CD4-positive, alpha-beta T cell treated with Interleukin-17A for 4 hours (primary cell): ENCODE results near the gene HEPACAM2.
A peak's percentile ranks its signal among the peaks of the same experiment; 100 is the strongest.

Source experiments
- DNase-seq: peaks from one replicate; pipeline ENCODE4 v3.0.0-alpha.2; 2020; ENCODE audit warnings: mixed read lengths

Gene HEPACAM2

GRCh38 chr7:93202594-93203250 lies 23.5 kb downstream of the HEPACAM2 start:
- DNase-seq, result no peak

GRCh38 chr7:93198472-93198871 lies 27.8 kb downstream of the HEPACAM2 start:
- no peak for DNase-seq

GRCh38 chr7:93196336-93196735 lies 29.9 kb downstream of the HEPACAM2 start:
- no peak for DNase-seq

DNA sequence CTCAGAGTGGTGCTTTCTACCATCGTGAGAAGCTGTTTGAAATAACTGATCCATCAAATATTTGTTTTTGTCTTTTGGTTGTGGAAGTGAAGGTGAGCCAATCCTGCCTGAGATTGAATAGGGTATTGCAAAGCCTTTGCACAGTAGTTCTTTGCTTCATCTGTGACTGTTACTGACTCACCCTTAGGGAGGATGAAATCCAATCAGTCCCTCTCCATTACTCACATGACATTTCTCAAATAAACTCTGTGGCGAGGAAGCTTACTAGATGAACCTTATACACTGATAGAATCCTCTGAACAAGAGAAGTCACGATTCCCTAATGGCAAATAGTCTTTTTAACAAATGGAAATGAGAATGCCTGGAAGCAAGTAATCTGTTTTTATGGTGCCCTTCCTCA lies 31.9 kb downstream of the HEPACAM2 start:
- DNase-seq, result no peak

DNA sequence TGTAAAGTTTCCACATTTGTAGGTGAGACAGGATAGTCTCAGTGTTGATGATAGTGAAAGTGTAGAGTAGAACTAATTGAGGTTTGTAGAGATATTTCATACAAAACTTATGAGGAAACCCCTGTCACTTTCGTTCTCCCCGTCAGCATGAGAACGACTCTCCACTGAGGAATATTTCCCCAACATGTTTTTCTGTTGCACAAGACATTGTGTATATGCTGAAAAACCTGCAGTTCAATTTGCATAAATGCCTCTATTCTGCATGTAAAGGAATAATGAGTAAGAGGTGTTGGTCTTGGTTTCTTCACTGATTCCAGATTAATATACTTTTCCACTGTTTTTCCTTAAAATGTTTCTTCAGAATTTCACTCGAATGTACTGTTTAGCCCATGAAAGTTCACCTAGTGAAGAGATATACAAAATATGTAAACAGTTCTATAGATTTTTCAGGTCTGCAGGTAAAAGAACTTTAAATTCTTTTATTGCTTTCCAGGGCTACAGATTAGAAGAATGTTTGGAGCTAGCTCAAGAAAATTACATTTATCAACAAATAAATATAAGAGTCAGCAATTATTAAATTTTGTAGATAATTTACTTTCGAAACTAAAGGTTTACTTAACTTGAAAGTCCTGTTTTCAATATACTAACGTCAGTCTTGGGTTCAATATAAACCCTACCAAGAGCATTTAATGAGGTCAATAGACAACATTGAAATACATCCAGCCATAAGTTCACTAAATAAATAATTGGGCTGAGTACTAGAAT lies 37.2 kb downstream of the HEPACAM2 start:
- no peak for DNase-seq

- DNase-seq, result no peak
Measured at GRCh38 chr7:93185303-93186027, 40.8 kb downstream of the HEPACAM2 start.

DNA sequence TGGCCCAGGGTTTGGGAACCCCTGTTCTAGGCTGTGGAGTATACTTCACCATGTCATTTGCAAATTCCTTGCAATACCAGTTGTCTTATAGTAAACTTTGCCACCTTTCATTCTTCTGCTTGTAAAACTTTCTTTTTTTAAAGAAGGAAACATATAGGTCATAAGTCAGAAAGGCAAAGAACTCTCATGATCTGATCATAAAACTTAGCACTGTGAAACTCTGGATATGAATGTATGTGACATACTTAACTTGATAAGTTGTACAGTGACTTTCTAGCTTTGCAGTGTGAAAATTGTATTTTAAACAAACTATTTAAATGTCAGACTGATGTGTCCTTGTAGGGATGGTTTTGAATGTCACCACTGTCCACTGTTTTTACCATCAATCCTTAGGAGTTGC lies 47.1 kb downstream of the HEPACAM2 start:
- no peak for DNase-seq

GRCh38 chr7:93178213-93178612 lies 48.1 kb downstream of the HEPACAM2 start:
- no peak for DNase-seq

- no peak for DNase-seq
Measured at GRCh38 chr7:93176992-93177580, 49.2 kb downstream of the HEPACAM2 start.

DNA sequence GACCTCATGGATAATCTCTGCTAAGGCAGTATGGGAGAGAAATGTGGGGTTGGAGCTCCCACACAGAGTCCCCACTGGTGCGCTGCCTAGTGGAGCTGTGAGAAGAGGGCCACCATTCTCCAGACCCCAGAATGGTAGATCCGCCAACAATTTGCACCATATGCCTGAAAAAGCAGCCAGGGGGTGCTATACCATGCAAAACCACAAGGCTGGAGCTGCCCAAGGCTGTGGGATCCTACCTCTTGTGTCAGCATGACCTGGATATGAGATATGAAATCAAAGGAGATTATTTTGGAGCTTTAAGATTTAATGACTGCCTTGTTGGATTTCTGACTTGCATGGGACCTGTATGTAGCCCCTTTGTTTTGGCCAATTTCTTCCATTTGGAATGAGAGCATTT lies 51.0 kb downstream of the HEPACAM2 start:
- no peak for DNase-seq

DNA sequence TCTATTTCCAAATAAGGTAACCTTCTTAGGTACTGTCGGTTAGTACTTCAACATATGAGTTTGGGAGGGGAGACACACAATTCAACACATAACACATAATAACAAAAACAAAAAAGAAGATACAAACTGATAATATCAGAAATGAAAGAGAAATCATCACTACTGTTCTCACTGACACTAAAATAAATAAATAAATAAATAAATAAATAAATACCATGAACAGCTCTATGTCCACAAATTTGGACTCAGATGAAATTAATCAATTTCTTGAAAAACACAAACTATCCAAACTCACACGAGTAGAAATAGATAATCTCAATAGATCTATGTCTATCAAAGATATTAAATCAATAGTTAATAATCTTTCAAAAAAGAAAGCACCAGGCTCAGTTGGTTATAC lies 53.6 kb downstream of the HEPACAM2 start:
- DNase-seq, result no peak

DNA sequence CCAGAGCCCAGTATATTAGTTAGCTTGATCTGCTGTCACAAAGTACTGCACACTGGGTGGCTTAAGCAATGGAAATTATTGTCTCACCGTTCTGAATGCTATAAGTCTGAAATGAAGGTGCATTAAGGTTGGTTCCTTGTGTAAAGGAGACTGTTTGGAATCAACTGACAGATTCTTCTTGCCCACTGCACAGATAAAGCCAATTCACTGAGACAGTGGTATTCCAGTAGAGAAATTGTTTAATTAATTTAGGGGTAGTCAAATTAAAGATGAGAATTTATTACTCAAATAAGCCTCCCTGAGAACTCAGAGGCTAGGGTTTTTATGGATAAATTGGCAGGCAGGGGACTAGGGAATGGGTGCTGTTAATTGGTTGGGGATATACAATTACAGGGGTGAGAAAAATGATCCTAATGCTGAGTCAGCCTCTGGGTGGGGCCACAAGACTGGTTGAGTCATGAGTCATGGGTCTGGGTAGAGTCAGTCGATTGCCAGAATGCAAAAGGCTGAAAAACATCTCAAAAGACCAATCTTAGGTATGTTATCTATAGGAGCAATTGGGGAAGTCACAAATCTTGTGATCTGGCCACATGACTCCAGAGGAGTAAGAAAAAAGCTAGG lies 54.6 kb downstream of the HEPACAM2 start:
- no peak for DNase-seq

GRCh38 chr7:93165447-93165846 lies 60.8 kb downstream of the HEPACAM2 start:
- no peak for DNase-seq

DNA sequence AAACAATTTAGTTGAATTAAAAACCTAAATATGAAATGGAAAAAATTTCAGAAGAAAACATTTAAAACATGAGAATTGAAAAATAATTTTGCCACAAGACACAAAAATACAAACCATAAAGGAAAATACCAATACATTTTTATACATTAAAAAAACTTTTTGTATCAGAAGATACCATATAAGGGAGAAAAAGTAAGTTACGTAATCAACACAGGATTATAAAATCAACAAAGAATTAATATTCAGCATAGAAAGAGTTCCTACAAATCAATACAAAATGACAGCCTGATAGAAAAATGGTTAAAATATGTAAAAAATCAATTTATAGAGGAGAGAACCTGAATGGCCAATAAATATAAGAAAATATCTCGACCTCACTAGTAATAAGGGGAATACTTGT lies 61.5 kb downstream of the HEPACAM2 start:
- no peak for DNase-seq

DNA sequence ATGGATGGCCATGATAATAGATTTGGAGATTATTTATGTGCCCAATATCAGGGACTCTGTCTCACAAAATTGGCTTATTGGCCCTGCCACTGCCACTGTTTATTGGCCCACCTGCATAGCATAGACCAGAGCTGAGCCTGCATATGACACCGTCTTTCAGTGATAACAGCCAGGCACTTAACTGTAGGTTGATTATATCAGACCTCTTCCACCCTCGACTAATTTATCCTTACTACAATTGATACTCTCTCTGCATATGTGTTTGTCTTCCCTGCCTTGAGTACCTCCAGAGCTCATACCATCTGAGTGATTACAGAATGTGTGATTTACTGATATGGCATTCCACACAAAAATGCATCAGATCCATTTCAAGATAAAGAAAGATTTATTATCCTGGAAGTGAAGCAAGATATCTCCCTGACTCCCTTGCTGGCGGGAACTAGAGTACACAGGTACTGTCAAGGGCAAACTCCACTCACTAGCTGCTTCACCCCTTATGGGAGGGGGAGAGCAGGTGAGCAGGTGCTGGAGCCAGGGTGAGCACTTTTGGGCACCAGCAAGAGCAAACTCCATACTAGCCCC lies 65.0 kb downstream of the HEPACAM2 start:
- no peak for DNase-seq

GRCh38 chr7:93160410-93160809 lies 65.9 kb downstream of the HEPACAM2 start:
- no peak for DNase-seq

GRCh38 chr7:93159490-93159889 lies 66.8 kb downstream of the HEPACAM2 start:
- no peak for DNase-seq

- no peak for DNase-seq
Measured at GRCh38 chr7:93156884-93157283, 69.4 kb downstream of the HEPACAM2 start.

DNA sequence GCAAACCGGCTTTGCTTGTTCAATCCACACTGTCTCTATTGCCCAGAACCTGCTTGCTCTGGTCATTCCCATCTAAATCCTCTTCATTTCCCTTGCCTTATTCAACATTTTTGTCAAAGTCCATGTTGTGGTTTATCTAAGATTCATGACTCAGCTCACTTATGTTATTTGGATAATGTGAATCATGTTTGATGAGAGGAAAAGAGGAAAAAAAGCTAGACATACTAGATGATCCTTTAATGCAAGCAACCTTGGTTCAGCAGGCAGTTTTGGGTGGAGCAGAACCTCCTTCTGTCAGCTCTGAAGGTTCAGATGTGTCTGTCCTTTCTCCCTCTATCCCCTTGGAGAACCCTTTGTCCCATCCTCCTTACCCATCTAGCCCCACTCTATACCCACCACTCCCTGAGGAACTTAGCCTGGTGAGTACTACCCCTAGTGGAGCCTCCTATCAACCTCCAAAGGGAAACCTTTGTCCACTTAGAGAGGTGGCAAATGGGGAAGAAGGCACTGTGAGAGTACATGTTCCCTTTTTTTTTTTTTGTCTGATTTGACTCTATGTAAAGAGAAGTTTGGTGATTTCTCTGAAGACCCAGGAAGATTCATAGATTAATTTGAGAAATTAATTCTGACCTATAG lies 76.0 kb downstream of the HEPACAM2 start:
- no peak for DNase-seq

GRCh38 chr7:93148727-93149126 lies 77.5 kb downstream of the HEPACAM2 start:
- no peak for DNase-seq

GRCh38 chr7:93148144-93148543 lies 78.1 kb downstream of the HEPACAM2 start, which contains the start of gene SAMD9L:
Gene SAMD9L, minus strand, starts transcription at chr7:93148385. Its CDS starts 12,414 bp downstream, at chr7:93135971.
- peak; percentile 14 for DNase-seq

DNA sequence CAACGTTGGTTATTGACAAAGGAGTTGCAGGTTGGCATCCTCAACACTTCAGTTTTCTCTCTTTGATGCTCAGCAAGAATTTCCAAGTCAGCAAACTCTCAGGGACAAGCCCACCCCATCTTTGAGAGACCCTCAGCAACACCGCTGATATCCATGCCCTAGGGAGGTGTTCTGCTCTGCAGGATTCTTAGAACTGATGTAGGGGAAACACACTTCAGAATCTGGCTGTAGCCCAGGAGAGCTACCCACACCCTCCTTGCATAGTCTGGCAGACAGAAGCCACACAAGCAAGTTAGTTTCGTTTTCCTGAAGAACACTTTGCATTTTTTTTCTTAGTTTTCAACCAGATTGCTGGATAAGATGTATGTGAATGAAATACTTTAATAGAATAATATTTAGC lies 78.9 kb downstream of the HEPACAM2 start:
- DNase-seq, result peak; percentile 50
